GM19328 (cell line): Measurements from ENCODE around the gene DLX2.

Experiments used
- ATAC-seq: cut with Tn5 transposase; IDR thresholded peaks from one replicate; pipeline ENCODE4 v1.9.1; 2021; ENCODE audit warnings: mild to moderate bottlenecking, moderate library complexity; ENCODE audit not compliant: unreplicated experiment

DLX2 gene

DNA sequence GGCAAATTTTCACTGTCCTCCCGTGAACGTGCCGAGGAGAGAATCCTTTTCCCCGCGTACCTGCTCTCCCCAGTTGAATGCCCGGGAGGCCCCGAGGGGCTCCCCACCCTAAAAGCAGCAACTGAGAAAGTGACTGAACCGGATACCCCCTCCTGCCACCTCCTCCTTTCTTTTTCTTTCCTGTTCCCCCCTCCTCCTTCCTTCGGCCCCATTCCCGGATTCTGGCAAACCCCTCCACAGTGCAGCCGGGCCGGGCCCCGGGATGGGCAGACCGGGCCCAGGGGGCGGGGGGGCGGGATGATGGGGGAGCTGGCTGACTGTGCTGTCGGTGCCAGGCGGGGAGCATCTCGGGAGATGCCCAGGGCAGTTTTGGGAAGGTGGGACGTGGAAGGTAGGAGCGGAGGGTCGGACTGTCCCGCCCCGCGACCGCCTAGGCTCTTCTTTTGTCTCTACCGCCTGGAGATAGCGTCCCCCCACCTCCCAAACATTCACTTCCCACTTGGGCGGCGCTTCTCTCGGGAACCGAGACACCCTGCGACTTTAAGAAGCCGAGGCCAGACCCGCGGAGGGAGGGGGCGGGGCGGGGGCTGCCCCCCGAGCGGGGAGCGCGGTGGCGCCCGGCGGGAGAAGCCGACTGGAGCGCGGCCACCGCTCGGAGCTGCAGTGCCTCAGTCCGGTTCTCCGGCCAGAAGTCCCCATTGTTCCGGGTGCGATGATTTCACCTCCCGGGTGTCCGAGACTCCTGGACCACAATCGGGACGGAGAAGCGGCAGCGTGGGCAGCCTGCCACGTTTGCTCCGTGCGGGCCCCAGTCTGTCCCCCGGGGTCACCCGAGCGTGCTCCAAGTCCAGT, 8.2 kb downstream of the DLX2 start:
- ATAC-seq = no peak

DNA sequence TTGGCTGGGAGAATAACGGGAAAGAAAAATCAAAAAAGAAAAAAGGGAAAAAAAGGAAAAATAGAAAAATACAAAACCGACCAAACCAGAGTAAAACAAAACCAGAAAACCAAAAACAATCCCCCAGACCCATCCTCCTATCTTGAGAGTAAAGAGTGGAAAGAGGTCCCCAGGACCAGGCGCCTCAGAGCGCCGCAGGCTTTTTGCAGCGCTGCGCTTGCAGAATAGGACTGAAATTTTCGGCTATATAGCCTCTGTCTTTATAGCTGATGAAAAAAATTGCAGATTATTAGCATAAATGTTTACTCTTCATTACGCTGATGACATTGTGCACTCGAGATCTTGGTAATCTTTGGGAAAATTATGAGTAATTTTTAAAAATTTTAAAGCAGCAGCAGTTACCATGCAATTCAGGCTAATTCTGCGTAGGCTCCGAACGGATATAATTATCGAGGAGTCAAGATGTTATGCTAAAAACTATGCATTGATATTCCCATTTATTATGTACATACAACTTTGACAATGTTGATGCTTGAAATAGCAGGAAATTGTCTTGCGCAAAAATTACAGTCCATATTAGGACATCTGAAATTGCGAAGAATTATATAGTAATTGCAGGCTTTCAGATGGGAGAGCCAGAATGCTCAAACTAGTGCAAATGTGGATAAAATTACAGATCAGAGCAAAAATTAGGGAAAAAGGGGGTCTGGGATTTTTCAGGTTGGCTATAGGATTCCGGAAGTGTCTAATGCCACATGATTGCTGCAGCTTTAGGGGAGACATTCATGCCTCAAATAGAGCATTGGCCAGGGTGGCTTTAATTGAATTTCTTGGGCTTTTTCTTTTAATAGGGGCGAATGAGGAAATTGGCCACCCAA, 9.0 kb downstream of the DLX2 start:
- no peak for ATAC-seq

DNA sequence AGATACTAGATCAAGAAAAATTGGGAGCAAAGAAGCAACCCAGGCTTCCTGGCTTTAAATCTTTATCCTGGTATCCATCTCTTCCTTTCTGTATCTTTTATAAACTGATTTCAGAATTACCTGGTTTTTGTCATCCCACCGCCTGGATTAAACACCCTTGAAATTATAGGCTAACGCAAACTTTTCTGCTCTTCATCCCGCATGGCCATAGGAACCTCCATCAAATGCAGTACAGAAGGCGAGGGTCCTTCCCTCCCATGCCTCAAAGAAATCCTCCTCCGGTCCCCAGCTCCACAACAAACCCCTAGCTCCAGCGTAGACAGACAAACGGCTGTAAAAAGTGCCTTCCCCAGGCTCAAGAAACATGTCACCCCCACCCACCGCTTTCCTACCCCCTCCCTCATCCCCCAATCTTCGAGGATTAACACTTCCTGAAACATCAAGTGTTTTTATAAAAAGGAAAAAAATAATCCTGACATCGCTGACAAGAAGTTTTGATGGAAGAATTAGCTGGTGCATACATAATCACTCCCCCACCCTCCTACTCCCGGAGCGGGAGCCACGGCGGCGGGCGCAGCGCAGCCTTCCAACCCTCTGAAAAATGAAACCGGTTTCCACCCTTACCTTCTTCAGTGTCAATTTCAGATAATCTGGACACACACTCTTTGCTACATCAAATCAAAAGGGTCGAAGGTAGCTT, 9.8 kb downstream of the DLX2 start:
- no peak for ATAC-seq

DNA sequence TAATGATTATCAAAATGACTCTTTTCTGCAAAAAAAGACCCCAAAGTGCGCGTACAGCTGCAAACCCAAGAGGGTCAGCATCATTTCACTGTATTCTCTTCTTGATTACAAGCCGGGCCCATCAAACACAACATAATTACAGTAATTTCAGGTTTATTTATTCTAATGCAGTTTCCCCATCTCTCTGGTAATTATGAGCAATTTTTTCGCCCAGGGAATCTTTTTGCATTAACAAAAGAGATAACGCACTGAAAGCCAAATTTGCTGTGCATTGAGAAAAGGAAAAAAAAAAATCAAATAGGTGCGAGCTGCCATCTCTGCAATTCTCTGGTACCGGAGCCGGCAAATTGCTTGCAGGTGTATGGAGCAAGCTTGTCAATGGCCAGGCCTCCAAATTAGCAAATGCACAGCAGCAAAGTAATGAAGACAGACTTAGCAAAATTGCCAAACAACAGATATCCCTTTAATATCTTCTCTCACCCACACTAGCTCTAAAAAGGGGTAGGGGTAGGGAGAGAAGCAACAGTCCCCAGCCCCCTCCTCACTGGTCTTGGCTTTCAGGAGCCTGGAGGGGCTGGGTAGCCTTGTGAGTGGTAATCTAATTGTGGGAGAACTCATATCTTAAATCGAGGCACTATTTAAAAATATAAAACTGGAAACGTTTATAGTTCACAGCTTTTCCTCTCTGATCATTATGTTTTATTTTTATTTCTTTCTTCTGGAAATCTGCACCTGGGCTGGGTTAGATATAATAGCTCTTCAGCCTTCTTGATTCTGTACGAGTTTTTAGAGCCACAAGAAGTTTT, 10.7 kb downstream of the DLX2 start:
- ATAC-seq = no peak

DNA sequence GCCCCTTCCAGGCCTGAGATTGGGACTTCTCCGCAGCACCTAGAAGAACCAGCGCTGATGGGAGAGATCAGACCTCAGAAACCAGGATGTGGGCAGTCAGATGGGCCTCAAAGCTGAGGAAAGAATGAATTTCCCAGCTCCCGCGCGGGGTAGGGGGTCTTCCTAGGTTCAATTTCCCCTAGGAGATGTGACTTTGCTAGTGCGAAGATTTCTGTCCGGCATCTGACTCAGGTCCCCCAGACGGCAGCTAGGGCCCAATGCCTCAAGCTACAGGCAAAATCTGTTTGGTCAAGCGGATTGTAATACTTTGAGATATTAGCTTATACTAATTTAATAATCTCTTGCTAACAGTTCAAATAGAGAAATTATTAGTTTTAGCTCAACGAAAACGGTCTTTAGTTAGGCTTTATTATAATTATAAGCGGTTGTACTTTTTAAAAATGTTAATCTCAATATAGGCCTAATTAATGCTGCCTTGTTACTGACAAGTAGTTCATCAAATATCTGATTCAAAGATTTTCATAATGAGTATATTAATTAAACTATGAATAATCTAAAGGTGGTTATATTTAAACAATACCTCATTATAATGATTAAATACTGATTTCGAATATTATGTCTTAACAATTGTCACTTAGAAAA, 11.6 kb downstream of the DLX2 start:
- no peak for ATAC-seq

DNA sequence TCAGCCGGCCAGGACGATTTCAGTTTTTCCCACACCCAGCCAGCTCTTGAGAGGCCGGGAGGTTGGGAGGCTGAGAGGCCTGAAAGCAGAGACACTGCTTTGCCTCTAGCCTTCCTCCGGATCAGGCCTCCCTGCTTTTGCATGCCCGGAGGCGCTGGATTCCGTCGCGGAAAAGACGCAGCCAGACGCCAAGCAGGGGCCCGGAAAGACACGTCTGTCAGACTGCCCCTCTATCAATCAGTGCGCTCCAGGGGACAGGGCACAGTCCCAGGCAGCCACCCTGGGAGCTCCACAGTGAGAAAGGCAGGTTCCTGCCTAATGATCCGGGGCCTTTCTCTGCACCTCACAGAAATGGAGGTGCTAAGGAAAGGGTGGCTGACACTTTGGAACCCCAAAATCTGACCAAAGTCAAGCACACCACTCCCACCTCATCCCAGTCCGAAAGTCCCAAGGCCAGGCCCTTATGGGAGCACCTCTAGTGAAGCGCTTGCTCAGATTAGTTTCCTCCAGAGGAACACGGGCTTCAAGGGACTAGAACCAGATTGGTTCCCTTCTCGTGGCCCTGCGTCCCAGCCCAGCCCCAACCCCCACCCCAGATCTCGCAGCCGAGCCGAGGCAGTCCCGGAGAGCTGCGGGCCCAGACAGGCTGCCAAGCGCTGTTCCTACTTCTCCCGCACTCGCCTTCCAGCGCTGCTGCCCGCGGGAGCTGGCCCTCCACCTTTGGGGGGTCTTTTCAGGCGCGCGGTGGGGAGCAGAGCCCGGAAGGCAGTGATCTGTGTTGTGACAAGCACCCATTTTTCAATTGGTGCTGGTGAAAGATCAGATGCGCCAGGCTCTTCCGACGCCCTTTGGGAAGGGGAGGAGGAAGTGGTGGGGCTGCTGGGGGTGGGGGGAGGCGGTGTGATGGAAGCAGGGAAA, 12.4 kb downstream of the DLX2 start:
- ATAC-seq = no peak

DNA sequence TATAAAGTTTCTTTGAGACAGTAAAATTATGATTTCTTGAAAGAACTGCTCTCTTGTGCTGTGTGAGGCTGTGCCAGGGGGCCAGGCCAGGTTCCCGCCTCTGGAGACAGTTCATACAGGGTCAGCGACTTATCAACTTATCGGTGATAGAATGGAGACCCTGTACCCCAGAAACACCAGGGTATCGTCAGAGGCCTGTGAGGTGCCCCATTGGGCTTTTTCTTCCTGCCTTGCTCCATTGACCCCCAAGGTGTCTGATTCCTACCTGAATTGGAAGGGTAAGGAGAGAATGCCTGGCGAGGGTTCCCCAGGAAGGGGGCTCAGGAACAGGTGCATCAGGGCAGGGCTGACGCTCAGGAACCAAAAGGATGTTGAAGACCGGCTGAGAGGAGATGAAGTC, 13.1 kb downstream of the DLX2 start:
- no peak for ATAC-seq

DNA sequence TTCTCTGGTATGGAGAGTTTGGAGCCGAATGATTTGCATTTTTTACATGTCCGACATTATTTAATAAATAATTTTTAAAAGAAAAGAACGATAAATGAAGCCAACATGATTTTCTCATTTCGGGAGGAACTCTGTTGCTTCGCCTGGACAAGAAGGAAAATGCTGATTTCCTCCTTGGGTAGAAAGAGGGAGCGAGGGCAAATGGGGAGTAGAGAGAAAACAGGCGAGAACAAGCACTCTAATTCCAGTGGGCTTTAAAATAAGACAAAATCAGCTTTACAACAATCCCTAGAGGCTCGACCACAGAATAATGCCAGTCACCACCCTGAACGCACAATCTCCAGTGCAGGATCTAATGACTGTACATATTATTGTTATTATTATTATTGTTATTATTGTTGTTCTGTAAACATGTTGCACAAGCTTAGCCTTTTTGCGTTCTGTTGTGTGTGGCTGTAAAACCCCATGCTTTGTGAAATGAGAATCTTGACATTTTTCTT, 13.6 kb downstream of the DLX2 start:
- no peak for ATAC-seq

DNA sequence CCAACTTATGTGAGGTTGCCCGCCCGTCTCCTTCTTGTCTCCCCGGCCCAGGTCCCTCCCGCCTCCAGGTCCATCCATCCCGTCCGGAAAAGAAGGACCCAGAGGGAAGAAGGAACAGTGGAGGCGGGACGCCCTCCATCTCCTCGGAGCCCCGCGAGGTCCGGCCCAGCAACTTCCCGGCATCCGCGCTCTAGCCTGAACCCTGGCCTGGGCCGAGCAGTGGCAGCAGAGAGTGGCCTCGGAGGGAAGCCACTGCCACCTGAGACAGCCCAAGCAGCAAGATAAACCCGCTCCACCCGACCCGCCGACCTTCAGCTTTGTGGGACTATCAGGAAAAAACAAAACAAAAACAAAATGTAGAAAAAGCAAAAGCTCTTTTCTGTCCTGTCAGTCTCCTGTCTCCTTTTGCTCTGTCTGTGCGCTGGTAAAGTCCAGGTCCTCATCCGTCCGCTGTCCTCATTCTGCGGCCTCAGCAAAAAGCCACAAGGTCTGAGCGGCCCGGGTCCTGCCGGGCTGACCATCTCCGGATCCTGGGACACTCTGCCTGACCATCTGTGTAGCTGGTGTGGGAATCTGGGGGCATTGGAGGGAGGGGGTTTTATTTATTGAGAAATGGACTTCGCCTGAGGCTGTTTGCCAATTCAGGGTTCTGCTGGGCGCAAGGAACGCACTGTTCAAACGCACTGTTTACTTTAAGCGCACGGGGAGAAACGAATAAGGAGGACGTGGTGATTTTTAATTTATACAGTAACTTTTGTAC, 14.3 kb downstream of the DLX2 start:
- ATAC-seq = no peak

DNA sequence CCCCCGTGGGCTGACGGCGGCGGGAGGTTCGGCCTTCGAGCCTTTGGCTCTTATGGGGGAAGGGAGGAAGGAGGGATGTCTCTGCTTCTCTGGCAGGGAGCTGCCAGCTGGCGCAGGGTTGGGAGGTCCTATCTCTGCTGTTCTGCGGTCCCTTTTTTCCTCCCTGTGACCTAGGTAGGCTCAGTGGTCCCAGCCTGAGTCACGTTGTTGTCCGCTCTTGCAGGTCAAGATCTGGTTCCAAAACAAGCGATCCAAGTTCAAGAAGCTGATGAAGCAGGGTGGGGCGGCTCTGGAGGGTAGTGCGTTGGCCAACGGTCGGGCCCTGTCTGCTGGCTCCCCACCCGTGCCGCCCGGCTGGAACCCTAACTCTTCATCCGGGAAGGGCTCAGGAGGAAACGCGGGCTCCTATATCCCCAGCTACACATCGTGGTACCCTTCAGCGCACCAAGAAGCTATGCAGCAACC, 14.9 kb downstream of the DLX2 start:
- ATAC-seq = no peak

DNA sequence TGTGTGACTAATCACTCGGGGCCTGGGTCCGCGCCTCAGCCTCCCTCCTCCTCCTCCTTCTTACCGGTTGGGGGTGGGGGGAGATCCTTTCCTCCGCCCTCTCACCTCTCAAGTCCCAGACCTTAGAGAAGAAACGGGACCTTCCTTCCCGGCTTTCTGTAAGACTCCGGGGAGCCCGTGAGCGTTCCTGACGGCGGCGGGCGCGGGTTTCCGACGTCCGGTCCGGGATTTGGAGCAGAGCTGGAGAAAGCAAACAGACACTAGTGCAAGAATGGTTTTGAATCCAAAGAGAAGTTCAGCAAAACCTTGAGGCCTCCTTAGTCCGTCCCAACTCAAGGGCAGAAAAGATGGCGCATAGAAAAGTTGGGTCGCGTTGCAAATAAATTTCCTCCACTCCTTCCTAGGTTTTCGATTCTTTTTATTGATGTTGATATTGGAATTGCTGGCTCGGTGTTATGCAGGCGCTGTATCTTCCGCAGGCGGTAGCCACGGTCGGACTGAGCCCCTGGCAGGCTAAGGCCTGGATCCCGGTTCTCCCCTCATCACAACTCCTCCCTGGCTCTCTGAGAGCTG, 15.4 kb downstream of the DLX2 start:
- ATAC-seq = no peak

DNA sequence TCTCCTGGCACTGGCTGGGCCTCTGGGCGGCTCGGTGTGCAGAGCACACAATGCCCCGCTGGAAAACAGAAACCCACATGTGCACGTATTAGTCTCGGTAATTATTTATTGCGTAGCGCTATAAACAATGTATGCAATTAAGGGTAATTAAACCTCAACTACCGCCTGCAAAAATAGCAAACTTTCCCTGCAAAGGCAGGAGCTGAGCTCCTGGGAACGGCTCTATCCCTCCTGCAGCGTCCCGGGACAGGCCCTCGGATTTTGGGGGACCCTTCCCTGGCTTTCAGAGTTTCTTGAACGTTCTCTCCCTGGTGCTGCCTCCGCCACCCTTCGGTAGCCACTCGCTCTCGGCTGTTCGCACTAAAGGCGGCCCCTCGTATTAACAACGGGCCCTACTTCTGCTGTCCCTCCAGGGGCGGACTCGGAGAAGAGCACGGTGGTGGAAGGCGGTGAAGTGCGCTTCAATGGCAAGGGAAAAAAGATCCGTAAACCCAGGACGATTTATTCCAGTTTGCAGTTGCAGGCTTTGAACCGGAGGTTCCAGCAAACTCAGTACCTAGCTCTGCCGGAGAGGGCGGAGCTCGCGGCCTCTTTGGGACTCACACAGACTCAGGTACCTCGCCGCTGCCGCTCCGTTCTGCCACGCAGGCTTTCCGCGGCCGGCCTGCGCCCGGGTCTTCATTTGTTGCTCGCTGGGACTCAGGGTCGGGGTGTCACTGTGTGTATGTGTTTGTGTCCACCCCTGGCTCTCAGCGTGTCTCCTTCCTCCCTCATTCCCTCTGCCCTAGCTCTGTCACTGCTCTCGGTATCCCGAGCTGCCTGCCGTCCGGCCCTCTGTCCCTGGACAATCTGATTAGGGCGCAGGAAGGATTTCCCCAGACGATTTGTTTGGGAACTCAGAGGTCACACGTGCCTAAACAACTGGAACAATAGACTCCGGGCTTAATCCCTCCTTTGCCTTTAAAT, 16.2 kb downstream of the DLX2 start:
- ATAC-seq = no peak

DNA sequence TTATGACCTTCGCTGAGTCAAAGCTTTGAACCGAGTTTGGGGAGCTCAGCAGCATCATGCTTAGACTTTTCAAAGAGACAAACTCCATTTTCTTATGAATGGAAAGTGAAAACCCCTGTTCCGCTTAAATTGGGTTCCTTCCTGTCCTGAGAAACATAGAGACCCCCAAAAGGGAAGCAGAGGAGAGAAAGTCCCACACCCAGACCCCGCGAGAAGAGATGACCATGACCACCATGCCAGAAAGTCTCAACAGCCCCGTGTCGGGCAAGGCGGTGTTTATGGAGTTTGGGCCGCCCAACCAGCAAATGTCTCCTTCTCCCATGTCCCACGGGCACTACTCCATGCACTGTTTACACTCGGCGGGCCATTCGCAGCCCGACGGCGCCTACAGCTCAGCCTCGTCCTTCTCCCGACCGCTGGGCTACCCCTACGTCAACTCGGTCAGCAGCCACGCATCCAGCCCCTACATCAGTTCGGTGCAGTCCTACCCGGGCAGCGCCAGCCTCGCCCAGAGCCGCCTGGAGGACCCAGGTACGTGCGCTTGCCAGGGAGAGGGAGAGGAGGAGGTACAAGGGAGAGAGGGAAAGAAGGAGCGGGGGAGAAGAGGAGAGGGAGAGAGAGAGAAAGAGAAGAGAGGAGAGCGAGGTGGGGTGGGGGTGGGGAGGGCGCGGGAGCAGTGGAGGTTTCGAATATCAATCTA, 17.1 kb downstream of the DLX2 start, which contains the start of gene DLX1:
Gene DLX1 (plus strand): TSS at position 48 of the 700 bp plus-strand sequence. CDS start 171 bp downstream, at position 219.
- ATAC-seq = no peak

DNA sequence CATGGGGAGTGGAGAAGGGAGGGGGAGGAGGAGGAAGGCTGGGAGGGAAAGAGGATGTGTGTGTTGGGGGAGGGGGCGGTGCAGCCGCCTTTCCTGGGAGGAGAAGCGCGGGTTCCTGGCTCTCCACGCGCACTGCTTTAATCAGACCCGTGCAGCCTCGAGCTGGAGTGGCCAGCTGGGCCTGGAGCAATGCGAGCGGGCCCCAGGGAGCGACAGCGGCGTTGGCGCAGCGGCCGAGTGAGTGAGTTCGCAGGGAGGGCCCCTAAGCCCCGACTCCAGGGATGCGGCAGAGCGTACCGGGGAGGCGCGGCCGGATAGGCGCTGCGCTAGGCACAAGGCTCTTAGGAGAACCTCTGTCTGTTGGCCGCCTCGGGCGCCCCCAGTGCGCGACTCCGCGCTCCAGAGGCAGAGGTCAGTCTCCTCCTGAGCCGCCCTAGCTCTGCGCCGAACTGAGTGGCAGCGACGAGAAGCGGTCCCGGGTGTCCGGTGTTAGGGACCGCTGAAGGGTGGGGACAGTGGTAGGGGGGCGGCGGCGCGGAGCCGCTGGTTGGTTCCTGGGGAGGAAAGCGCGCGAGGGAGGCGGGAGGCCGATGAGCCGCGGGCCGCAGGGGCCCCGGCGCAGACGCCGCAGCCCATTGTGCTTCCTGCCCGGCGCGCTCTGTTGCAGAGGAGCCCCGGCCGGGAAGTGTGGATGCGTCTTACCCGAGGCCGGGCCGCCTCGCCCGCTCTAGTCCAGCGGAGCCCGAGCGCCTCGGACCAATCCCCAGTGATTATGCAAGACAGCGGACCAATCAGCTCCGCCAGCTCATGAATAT, 17.8 kb downstream of the DLX2 start:
- peak; percentile 76 for ATAC-seq

DNA sequence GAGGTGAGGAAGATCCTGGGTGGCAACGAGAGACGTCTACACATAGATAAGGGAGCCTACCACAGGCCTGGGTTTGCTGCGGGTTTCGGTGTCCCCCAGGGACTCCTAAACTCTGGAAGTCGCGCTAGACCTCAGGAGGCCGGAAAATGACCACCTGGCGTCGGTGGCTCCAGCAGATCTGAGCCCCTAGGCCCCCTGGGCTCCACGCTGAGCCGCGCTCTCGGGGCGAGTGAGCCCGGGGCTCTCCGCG, 18.4 kb downstream of the DLX2 start:
- ATAC-seq = no peak
